HG03135 (cell line): ENCODE measurements around the gene IKBKE.
"Not testable (repeated sequence)": the region's sequence is repeated elsewhere in the genome, so short reads cannot be mapped to it uniquely, and the experiment has no call there.

Experiments used
- ATAC-seq: cut with Tn5 transposase; IDR thresholded peaks from one replicate; pipeline ENCODE4 v1.9.1; 2021; ENCODE audit warnings: mild to moderate bottlenecking, moderate library complexity; ENCODE audit not compliant: unreplicated experiment

IKBKE gene

GRCh38 chr1:206472454-206472853, 2.2 kb downstream of the IKBKE start:
- no peak for ATAC-seq

- no peak for ATAC-seq
These were observed 2.6 kb downstream of the IKBKE start for GRCh38 chr1:206472886-206473285.

GRCh38 chr1:206476058-206476457, 5.8 kb downstream of the IKBKE start:
- no peak for ATAC-seq

- ATAC-seq, result no peak
These were observed 6.3 kb downstream of the IKBKE start for GRCh38 chr1:206476591-206476990.

- ATAC-seq, result no peak
These were observed 6.8 kb downstream of the IKBKE start for GRCh38 chr1:206477110-206477509.

GRCh38 chr1:206477581-206478380, 7.5 kb downstream of the IKBKE start:
- ATAC-seq, result no peak

- ATAC-seq, result no peak
These were observed 8.5 kb downstream of the IKBKE start for GRCh38 chr1:206478746-206479145.

GRCh38 chr1:206479183-206480125, 9.2 kb downstream of the IKBKE start:
- ATAC-seq, result no peak

- no peak for ATAC-seq
These were observed 9.9 kb downstream of the IKBKE start for GRCh38 chr1:206480211-206480610.

- no peak for ATAC-seq
These were observed 12.3 kb downstream of the IKBKE start for GRCh38 chr1:206482611-206483010.

- ATAC-seq, result not testable (repeated sequence)
These were observed 13.6 kb downstream of the IKBKE start for GRCh38 chr1:206483864-206484263.

- ATAC-seq, result no peak
These were observed 14.6 kb downstream of the IKBKE start for GRCh38 chr1:206484901-206485300.

GRCh38 chr1:206486995-206487788, 16.9 kb downstream of the IKBKE start:
- no peak for ATAC-seq

- ATAC-seq, result no peak
These were observed 17.7 kb downstream of the IKBKE start for GRCh38 chr1:206487970-206488369.

- ATAC-seq, result no peak
These were observed 18.2 kb downstream of the IKBKE start for GRCh38 chr1:206488466-206488865.

- ATAC-seq, result no peak
These were observed 19.9 kb downstream of the IKBKE start for GRCh38 chr1:206489980-206490770.

- ATAC-seq, result no peak
These were observed 20.6 kb downstream of the IKBKE start for GRCh38 chr1:206490771-206491405.

GRCh38 chr1:206491616-206492015, 21.3 kb downstream of the IKBKE start:
- no peak for ATAC-seq

GRCh38 chr1:206492589-206492988, 22.3 kb downstream of the IKBKE start:
- no peak for ATAC-seq

GRCh38 chr1:206493279-206493678, 23.0 kb downstream of the IKBKE start:
- no peak for ATAC-seq
